Left lobe of liver (tissue), 2 donors: Measurements from ENCODE around the gene ZNF682. TPM values are rescaled to one million over a fixed set of nuclear protein-coding genes. Genes with fewer than 3 reads are reported as not detected.
"Not testable (repeated sequence)": the region's sequence is repeated elsewhere in the genome, so short reads cannot be mapped to it uniquely, and the experiment has no call there.

Source experiments
- ATAC-seq: fragments of 200-7000 bp; cut with Tn5 transposase; one replicate; pipeline ENCODE4 v1.9.1; 2020; ENCODE audit warnings: mild to moderate bottlenecking, moderate library complexity
- DNase-seq: peaks from one replicate; pipeline ENCODE4 v3.0.0-alpha.2; 2020; ENCODE audit warnings: low spot score
- total RNA-seq: library from RNA; stranded (reverse); gene quantifications from one replicate; pipeline ENCODE4 v1.2.1, GENCODE V29; 2021
- donor health status: DM: no; HTN: no; CAD: no; lungs with moderate emphysema.
- donor health status: DM: no; HTN: yes; CAD: no.

The ZNF682 gene
- 2.8 TPM for total RNA-seq

DNA sequence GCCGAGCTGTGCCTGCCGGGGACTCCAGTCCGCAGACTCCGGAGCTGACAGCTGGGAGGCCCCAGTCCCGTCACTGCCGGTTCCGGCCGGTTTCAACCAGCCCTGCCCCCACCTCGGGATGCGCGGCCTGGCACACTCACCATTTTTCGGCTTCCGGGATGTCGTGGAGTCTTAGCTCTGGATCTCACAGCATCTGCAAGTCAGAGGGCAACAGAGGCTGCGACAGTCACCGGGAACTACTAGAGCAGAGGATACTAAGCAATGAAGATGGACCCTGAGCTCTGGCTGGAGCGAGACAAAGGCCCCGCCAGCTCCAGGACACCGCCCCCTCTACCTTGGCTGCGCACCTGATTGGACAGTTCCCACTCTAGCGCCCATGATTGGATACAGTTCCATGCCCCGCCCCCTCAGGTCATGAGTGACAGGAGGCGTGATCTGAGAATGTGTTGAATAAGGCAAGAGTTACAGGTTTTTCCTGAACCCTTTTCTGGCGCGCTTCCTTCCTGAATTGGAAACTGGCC lies at the start of gene ZNF682:
Gene ZNF682, minus strand, starts transcription at position 303 of the 521 bp plus-strand sequence. Its CDS starts 160 bp downstream, at position 143.
- peak; percentile 99 for ATAC-seq

DNA sequence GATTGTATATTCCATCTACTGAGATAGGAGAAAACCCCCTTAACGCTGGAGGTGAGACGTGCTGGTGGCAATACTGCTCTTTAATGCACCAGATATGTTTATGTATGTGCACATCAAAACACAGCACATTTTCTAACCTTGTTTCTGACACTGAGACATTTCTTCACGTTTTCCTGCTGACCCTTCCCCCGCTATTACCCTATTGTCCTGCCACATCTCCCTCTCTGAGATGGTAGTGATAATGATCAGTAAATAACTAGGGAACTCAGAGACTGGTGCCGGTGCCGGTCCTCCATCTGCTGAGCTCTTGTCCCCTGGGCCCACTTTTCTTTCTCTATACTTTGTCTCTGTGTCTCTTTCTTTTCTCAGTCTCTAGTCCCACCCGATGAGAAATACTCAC lies 43.6 kb upstream of the ZNF682 start:
- ATAC-seq, DNase-seq: not testable (repeated sequence)

More for the DNA sequence above, at the start of gene ZNF682:
- peak; percentile 91 for DNase-seq

DNA sequence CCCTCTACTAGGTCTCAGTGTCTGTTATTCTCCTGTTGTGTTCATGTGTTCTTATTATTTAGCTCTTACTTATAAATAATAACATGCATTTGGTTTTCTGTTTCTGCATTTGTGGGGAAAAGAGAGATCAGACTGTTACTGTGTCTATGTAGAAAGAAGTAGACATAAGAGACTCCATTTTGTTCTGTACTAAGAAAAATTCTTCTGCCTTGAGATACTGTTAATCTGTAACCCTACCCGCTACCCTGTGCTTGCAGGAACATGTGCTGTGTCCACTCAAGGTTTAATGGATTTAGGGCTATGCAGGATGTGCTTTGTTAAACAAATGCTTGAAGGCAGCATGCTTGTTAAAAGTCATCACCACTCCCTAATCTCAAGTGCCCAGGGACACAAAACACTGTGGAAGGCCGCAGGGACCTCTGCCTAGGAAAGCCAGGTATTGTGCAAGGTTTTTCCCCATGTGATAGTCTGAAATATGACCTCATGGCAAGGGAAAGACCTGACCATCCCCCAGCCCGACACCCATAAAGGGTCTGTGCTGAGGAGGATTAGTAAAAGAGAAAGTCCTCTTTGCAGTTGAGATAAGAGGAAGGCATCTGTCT lies 43.0 kb upstream of the ZNF682 start:
- not testable (repeated sequence) for ATAC-seq, DNase-seq

DNA sequence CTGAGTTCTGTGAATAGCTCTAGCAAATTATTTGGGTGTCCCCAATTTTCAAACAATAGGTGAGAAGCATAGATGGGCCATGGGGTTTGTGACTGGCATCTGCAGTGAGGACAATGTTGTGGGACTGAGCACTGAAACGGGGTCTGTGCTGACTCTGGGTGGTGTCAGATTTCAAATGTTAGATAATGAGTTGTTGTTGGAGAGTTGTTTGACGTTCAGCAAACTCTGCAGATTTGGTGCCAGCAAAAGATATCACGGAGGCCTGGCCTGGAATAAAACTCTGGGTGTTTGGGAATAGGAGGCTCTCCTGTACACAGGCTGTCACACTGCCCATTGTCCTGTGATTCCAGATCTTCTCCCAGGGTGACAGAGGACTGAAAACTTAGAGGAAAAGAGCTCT lies 41.4 kb upstream of the ZNF682 start:
- no peak for ATAC-seq
- DNase-seq, result no peak

DNA sequence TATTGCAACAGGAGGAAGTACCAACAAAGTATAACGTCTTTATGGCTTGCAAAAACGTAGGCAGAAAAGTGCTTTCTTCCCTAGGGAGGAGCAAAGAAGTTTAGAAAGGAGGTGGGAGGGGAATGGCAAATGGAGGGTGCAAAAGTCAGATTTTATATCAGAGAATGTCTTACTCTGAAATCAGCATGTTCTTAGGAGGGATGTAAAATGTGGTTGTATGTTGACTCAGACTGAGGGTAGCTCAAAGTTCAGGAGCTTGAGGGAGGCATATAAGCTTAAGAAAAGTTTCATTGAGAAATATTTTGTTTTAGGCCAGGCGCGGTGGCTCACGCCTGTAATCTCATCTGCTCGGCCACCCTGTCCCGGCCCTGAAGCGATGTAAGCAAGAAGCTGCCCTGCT lies 40.2 kb upstream of the ZNF682 start:
- no peak for DNase-seq
- no peak for ATAC-seq

DNA sequence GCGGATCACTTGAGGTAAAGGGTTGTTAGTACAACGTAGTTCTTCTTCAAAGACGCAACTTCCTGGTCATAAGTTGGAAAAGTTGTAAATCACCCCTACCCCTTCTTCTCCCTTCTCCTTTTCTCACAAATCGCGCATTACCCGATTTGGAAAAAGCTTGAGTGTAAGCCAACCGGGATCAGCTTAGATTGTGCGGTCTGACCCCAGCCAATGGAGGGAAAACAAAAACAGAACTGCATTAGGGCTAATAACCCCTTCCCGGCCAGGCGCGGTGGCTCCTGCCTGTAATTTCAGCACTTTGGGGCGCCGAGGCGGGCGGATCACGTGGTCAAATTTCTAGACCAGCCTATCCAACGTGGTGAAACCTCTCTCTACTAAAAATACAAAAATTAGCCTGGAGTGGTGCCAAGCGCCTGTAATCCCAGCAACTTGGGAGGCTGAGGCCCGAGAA lies 39.3 kb upstream of the ZNF682 start:
- DNase-seq (no peak), ATAC-seq (no peak)

DNA sequence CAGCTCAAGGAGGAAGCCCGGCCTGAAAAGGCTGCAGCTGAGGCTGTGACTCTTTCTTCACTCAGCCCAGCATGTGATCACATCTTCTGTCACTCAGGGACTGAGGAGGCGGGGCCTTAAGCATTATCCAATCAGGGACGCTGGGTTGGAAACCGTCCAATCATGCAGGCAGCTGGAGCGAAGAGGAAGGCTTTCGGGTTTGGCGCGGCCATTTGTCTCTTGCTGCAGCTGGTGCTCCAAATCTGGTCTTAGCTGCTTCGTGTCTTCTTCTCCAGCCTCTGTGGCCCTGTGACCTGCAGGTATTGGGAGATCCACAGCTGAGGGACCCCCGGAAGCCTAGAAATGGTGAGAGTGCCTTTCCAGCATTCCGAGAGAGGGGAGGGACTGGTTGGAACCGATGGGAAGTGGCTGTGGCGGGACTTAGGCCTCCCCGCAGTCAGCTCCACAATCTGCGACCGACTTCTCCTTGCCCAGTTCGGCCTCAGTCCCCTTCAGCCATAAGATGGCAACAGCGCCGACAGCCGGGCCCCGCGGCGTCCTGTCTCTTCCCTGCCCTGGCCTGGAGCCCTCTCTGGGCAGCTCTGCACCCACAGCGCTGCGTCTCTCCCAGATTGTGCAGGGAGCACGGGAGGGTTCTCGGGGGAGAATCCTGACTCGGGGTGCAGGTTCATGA lies 38.6 kb upstream of the ZNF682 start, which contains the start of gene ZNF90:
Gene ZNF90, plus strand, starts transcription at position 210 of the 673 bp plus-strand sequence. Its CDS starts 133 bp downstream, at position 343.
- DNase-seq (peak; percentile 74), ATAC-seq (peak; percentile 76)

DNA sequence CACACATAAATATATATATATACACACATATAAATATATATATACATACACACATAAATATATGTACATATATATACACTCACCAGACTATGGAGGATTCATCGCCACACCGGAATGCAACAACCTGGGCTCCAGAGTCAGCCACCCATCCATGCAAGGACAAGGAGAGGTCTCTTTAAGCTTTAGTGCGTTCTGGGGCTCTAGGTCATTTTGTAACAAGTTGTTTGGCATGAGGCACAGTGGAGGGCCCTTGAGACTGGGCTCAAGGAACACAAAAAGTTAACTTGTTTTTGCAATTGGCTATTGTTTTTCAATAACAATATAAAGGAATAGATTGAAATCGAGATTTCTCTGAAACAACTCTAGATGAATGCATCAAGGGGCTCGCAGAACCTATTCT lies 33.6 kb upstream of the ZNF682 start:
- no peak for ATAC-seq
- DNase-seq, result no peak

DNA sequence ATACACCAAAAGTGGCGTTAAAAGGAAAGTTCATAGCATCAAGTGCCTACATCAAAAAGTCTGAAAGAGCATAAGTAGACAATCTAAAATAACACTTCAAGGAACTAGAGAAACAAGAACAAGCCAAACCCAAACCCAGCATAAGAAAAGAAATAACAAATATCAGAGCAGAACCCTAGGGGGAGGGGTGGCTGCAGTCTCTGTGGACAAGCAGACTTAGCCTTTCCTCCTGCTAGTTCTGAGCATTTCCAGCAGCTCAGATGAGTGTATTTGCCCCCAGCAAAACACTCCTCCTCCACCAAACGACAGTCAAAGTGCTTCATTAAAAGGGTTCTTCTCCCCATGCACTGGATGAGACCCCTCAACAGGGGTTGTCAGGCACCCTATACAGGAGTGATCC lies 31.4 kb upstream of the ZNF682 start:
- no peak for ATAC-seq

DNA sequence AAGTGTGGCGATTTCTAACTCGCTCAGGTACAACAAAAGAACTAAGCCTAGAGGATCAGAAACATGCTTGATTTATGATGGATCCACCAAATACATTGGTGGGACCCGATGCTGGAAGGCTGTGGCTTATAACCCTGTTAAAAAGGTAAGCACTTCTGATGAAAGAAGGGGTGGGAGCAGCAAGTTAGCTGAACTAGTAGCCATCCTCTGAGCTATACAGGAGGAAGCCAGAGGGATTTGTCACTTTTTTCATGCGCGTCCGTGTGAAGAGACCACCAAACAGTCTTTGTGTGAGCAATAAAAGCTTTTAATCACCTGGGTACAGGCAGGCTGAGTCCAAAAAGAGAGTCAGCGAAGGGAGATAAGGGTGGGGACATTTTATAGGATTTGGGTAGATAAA lies 29.3 kb upstream of the ZNF682 start:
- not testable (repeated sequence) for ATAC-seq, DNase-seq

More for the DNA sequence above, 31.4 kb upstream of the ZNF682 start:
- DNase-seq, result no peak

DNA sequence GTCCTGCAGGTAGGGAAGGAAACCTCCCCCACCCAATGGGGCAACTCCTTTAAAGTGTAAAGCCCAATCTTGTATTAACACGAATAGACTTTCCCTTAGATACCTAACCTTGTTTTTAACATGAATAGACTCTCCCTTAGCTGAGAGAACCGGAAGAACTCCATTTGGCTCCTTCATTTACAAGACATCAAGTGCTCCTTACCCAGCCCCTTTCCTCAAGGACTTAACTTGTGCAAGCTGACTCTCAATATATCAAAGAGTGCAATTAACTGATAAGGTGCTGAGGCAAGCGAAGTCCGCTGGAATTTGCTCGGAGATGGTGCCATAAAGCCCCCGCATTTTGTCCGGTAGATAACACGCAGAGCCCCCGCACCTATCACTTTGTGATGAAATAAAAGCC lies 28.6 kb upstream of the ZNF682 start:
- ATAC-seq (no peak), DNase-seq (no peak)

DNA sequence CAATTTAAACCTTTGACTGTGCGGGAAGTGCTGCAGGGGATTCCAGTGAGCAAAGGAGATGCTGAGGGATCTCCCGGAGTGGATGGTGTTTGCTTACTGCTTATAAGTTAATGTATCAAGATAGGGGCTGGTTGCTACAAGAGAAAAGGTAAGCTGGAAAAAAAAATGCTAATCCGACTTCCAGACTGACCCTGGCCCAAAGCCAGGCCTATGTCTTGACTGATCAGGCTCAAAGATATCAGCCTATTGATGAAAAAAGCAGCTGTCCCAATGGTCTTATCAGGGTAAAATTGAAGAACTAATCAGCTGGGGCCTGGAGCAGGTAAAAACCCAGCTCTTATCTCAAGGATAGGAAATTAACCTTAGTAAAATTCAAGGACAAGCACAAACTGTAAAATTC lies 27.6 kb upstream of the ZNF682 start:
- ATAC-seq (no peak), DNase-seq (no peak)

DNA sequence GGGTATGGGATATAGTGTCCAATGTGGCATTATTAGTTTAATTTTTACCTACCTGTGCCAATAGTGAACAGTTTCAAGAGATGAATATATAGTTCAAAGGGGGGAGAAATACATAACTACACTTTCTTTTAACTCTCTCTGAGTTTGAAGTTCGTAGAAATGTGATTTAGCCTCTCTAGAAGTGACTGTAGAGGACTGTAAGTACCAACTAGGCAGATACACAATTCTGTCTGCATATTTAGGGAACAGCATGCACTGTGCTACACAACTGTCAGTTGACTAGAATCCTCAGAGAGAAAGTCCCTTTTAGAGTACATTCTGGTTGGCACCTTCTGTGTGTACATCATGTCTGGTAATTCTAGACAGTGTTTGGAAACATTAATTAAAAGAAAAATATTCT lies 21.0 kb upstream of the ZNF682 start:
- no peak for DNase-seq
- ATAC-seq, result no peak

DNA sequence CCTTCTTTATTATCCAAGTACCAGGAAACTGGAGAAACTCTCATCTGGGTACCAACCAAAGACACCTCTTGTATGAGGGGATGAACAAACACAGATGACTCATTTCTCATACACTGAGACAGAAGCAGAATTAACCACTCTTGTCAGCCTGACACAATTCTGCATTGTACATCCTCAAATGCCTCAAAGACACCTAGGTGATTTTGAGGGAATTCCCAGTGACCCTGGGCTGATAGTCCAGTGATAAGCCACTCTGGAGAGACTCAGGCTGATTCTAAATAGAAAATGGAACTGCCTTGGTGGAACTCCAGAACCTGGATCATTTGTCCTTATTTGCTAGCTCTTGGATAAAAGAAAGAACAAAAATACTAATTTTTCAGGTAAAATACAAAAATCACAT lies 19.4 kb upstream of the ZNF682 start:
- DNase-seq, ATAC-seq: not testable (repeated sequence)

DNA sequence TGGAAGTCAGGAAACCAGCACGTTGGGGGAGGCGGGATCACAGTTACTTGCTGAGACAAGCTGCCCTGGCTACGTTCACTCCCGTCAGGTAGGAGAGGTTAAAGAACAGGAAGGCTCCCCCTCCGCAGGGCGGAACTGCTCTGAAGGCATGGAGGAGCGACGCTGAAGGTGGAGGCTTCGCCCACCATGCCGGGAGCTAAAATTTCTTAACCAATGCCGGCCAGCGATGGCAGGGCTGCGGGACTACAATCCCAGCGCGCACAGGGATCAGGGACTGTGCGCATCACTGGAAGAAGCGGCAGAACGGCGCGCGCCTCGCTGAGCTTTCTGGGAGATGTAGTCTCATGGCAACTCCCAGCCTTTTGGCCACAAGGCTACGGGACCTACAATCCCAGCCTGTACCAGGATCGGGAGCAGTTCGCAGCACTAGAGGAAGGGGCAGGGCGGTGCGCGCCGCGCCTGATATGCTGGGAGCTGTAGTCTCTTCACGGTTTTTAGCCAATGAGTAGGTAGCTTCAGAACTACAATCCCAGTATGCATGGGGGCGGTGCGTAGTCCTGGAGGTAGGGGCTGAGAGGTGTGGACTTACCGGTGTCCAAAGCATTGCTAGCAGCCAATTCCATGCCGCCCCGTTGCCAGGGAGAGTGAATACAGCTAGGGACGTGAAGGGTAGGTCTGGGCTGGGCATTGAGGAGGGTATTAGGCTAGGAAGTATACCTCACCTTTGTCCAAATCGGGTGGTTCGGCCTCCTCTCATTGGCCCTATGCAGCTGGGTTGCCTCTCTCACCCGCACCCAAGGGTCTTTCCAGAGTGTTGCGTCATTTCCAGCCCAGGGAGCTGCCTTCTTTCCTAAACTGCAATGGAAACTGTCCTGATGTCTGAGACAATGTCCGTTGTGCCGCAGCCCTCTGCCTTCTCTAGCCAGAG lies 12.8 kb upstream of the ZNF682 start:
- peak; percentile 95 for DNase-seq
- peak; percentile 98 for ATAC-seq

DNA sequence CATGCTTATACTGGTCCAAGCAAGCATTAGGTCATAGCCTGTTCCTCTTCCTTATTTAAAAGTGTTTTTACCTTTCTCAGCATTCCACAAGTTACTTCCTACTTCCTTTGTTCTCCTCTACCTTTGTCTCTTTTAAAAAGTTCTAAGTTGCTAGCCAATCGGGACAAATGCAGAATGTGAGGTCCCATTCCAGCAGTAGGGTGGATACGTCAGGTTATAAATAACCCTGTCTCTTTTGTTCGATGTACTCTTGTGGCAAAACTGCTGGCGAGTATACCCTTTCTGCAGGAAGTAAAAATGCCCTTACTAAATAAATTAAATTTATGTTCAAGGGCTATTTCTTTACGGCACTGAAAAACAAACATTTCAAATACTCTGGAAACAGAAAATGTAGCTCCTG lies 6.4 kb upstream of the ZNF682 start:
- not testable (repeated sequence) for ATAC-seq, DNase-seq

DNA sequence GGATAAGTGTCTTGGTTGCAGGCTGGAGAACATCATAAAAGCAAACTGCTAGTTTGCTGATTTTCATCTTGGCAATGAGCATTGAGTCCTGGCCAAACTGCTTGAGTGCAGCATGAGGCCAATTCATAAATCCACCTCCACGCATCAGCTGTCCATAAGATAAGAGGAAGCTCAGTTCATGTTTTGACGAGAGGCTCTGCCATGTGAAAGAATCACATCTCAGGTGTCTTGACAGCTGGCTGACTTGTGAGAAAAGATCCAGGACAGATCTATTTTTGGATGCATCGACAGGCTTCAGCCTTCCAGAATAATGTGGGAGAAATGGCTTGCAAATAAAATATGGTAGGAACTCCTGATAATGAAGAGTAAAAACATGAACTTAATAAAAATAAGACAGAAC lies 5.4 kb upstream of the ZNF682 start:
- no peak for DNase-seq
- ATAC-seq, result no peak

DNA sequence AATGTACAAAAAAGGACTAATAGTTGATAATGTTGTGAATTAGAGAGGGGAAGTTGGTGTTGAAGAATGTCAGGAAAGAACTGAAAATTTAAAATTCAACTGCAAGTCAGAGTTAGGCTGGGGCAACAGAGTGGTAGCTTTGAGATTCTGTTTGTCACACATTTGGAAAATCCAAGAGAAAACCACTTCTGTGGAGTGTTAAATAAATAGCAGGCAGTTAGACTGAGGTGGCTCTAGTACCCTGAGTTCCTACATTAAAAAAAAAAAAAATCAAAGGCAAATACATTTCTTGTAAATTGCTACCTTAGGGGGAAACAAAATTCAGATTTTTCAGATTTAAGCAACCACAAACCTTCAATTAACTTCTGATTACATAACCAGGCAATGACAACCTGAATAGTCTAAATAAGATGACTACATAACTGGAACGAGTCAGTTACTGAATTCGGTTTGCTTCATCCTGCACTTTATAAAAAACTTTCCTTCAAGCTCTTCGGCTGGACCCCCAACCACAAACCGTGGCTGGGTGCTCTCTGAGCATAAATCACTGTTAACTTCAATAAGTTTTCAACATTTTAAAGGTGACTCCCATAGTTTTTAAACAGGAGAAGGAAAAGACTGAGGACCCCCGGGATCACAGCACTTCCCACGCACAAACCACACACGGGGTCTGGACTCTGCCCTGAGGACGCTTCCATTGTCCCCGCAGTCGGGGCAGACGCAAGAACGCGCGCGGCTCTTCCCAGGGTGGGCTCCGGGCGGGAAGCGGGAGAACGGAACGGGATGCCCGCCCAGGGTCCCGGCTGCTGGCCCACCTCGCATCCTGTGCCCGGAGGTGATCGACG lies 725 bp downstream of the ZNF682 start:
- ATAC-seq (peak; percentile 60), DNase-seq (no peak)

DNA sequence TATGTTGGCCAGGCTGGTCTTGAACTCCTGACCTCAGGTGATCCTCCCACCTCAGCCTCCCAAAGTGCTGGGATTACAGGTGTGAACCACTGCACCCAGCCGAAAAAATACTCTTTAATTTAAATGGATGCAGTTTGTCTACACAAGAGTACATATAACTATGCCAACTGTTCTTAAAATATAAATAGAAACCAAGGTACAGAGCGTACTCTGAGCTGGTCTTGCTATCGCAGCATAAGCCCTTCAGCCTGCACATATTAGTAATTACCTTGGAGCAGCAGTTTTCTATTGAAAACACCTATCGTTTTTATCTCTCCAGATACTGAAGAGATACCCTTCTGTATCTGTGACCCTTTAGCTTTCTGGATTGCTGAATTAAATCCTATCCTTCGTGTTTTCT lies 3.4 kb downstream of the ZNF682 start:
- ATAC-seq (no peak), DNase-seq (no peak)

DNA sequence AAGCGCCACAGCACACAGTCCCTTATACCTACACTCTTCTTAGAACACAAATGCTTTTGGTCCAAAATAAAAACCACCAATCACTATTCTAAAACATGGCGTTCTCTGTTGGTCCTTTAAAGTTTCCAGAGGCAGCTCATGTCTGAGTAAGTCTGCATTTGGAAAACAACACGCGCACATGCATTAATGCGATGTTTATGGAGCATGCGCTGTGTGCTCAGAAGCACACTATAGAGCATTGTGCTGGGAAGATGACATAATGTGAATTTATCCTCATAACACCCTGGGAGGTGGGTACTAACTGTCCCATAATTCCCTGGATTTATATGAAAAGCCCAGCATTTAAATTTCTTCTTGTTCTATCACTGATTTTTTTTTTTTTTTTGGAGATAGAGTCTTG lies 10.7 kb downstream of the ZNF682 start:
- ATAC-seq, result no peak
- no peak for DNase-seq
